GF-D8 (cell line): ENCODE results near the gene PLEKHA5.
"Not testable (repeated sequence)": the region's sequence is repeated elsewhere in the genome, so short reads cannot be mapped to it uniquely, and the experiment has no call there.

Experiments
- DNase-seq: peaks from one replicate; lab custom pipeline; 2025; lab: John Stamatoyannopoulos, UW

PLEKHA5 gene

GRCh38 chr12:19282133-19282699 lies 152.7 kb downstream of the PLEKHA5 start:
- DNase-seq, result no peak

- DNase-seq, result no peak
Measured at GRCh38 chr12:19284658-19285057, 155.1 kb downstream of the PLEKHA5 start.

GRCh38 chr12:19285793-19286448 lies 156.4 kb downstream of the PLEKHA5 start:
- no peak for DNase-seq

GRCh38 chr12:19287302-19287701 lies 157.8 kb downstream of the PLEKHA5 start:
- no peak for DNase-seq

- no peak for DNase-seq
Measured at GRCh38 chr12:19288161-19288560, 158.6 kb downstream of the PLEKHA5 start.

- no peak for DNase-seq
Measured at GRCh38 chr12:19288603-19289244, 159.2 kb downstream of the PLEKHA5 start.

GRCh38 chr12:19298836-19299605 lies 169.5 kb downstream of the PLEKHA5 start:
- no peak for DNase-seq

GRCh38 chr12:19299765-19300164 lies 170.2 kb downstream of the PLEKHA5 start:
- no peak for DNase-seq

- no peak for DNase-seq
Measured at GRCh38 chr12:19301223-19301622, 171.7 kb downstream of the PLEKHA5 start.

GRCh38 chr12:19301688-19302087 lies 172.2 kb downstream of the PLEKHA5 start:
- no peak for DNase-seq

- no peak for DNase-seq
Measured at GRCh38 chr12:19302100-19302640, 172.6 kb downstream of the PLEKHA5 start.

GRCh38 chr12:19303496-19303895 lies 174.0 kb downstream of the PLEKHA5 start:
- DNase-seq, result no peak

GRCh38 chr12:19304149-19304750 lies 174.7 kb downstream of the PLEKHA5 start:
- DNase-seq, result no peak

GRCh38 chr12:19305621-19306020 lies 176.1 kb downstream of the PLEKHA5 start:
- DNase-seq, result not testable (repeated sequence)

- no peak for DNase-seq
Measured at GRCh38 chr12:19306366-19306765, 176.8 kb downstream of the PLEKHA5 start.

- DNase-seq, result no peak
Measured at GRCh38 chr12:19307451-19307850, 177.9 kb downstream of the PLEKHA5 start.

- no peak for DNase-seq
Measured at GRCh38 chr12:19311165-19311564, 181.6 kb downstream of the PLEKHA5 start.

- no peak for DNase-seq
Measured at GRCh38 chr12:19312637-19313036, 183.1 kb downstream of the PLEKHA5 start.

- no peak for DNase-seq
Measured at GRCh38 chr12:19316425-19316824, 186.9 kb downstream of the PLEKHA5 start.

- no peak for DNase-seq
Measured at GRCh38 chr12:19322376-19322775, 192.8 kb downstream of the PLEKHA5 start.

GRCh38 chr12:19323805-19324204 lies 194.3 kb downstream of the PLEKHA5 start:
- DNase-seq, result no peak

- DNase-seq, result no peak
Measured at GRCh38 chr12:19326102-19326501, 196.6 kb downstream of the PLEKHA5 start.
